HepG2 (cell line): ENCODE results near the gene LRRN2. TPM values are rescaled to one million over a fixed set of nuclear protein-coding genes. Genes with fewer than 3 reads are reported as not detected.

Experiments
- ATAC-seq: fragments of 200-7000 bp; cut with Tn5 transposase; 3 replicates; pipeline ENCODE4 v1.9.1; 2020; ENCODE audit warnings: mild to moderate bottlenecking, moderate library complexity
- BruUV-seq: library from RNA; stranded (reverse); fragments of 400-500 nt; replicated peaks from 2 replicates; lab custom pipeline; 2021; lab: Mats Ljungman, UMichigan
- CTCF ChIA-PET: fragments of 300-600 bp; formaldehyde crosslinking; extraction: SDS; loops from one replicate; lab custom pipeline; 2021; ENCODE audit warnings: low total read pairs, inconsistent platforms, low intra/inter-chr PET ratio; lab: Yijun Ruan, JAX
- POLR2A ChIA-PET: fragments of 350-600 bp; sonication (Branson Sonifier 250); formaldehyde crosslinking; loops from one replicate; lab custom pipeline; 2020; ENCODE audit warnings: antibody characterized with exemption, inconsistent platforms; lab: Yijun Ruan, JAX
- DNase-seq: peaks from one replicate; pipeline ENCODE4 v3.0.0-alpha.2; 2015; ENCODE audit warnings: low spot score
- FAIRE-seq: peaks from 3 replicates; lab custom pipeline; 2011; peaks lifted over from hg19 to GRCh38; lab: Jason Lieb, UNC
- H2AFZ ChIP-seq: one replicate; pipeline ENCODE4 v1.6.1; 2011; ENCODE audit warnings: low read length, inconsistent platforms
- H3K27ac ChIP-seq: fragments of 300-600 bp; 3 replicates; pipeline ENCODE4 v1.8.0; 2011; ENCODE audit warnings: mixed run types, mild to moderate bottlenecking, mixed read lengths, low read length, inconsistent platforms; ENCODE audit not compliant: insufficient read depth; ENCODE audit errors: extremely low read length
- H3K27me3 ChIP-seq, 2 experiments: fragments of 200-600 bp in 1 of 2; 2 replicates in 1 of 2; 3 replicates in 1 of 2; pipeline versions ENCODE4 v1.6.0 to v1.8.0; 2011; ENCODE audit warnings: low read length in 2 of 2, mild to moderate bottlenecking in 2 of 2, moderate library complexity in 2 of 2, inconsistent platforms in 1 of 2; ENCODE audit not compliant: insufficient read depth in 2 of 2, control insufficient read depth in 1 of 2
- H3K36me3 ChIP-seq, 2 experiments: fragments of 200-600 bp in 1 of 2; replicated peaks in 1 of 2; 2 replicates in 1 of 2; 3 replicates in 1 of 2; pipeline versions ENCODE4 v1.5.1 to v1.8.0; 2011; ENCODE audit warnings: low read length in 2 of 2, inconsistent platforms in 1 of 2; ENCODE audit not compliant: insufficient read depth in 2 of 2, control insufficient read depth in 1 of 2
- H3K4me1 ChIP-seq: 2 replicates; pipeline ENCODE4 v1.5.1; 2012; ENCODE audit warnings: low read length, inconsistent platforms; ENCODE audit not compliant: insufficient read depth
- H3K4me2 ChIP-seq: 2 replicates; pipeline ENCODE4 v1.6.0; 2011; ENCODE audit warnings: low read depth, low read length, inconsistent platforms
- H3K4me3 ChIP-seq, 3 experiments: fragments of 200-600 bp in 1 of 3; sonication (generic), shearing (Covaris generic) in 1 of 3; replicated peaks in 1 of 3; 2 replicates each; pipeline ENCODE4 v1.5.1; 2011 to 2016; ENCODE audit warnings: low read length in 3 of 3, inconsistent platforms in 2 of 3, low read depth in 2 of 3, mild to moderate bottlenecking in 2 of 3, control low read depth in 1 of 3, mixed read lengths in 1 of 3; ENCODE audit not compliant: insufficient read depth in 1 of 3
- H3K79me2 ChIP-seq: one replicate; pipeline ENCODE4 v1.6.1; 2011; ENCODE audit warnings: low read length, inconsistent platforms; ENCODE audit not compliant: insufficient read depth
- H3K9ac ChIP-seq: 2 replicates; pipeline ENCODE4 v1.6.0; 2011; ENCODE audit warnings: mild to moderate bottlenecking, low read depth, low read length, inconsistent platforms; ENCODE audit not compliant: insufficient read depth
- H3K9me3 ChIP-seq: 2 replicates; pipeline ENCODE4 v1.5.1; 2012; ENCODE audit warnings: mild to moderate bottlenecking, low read length
- H4K20me1 ChIP-seq: 2 replicates; pipeline ENCODE4 v1.6.0; 2011; ENCODE audit warnings: inconsistent platforms, mild to moderate bottlenecking, low read length, moderate library complexity; ENCODE audit not compliant: insufficient read depth
- DR1 ChIP-seq: sonication (generic); formaldehyde crosslinking; IDR thresholded peaks from 2 replicates; pipeline ENCODE4 v1.8.0; 2021; ENCODE audit warnings: mild to moderate bottlenecking, missing genetic modification reagents, inconsistent platforms
- HOXD1 ChIP-seq: sonication (generic); formaldehyde crosslinking; IDR thresholded peaks from 2 replicates; pipeline ENCODE4 v1.5.0; 2020; ENCODE audit warnings: missing genetic modification reagents
- NFKBIZ ChIP-seq: IDR thresholded peaks from 2 replicates; pipeline ENCODE4 v1.6.1; 2018; ENCODE audit warnings: missing genetic modification reagents, missing compliant biosample characterization
- SPEN ChIP-seq: sonication (generic); formaldehyde crosslinking; IDR thresholded peaks from 2 replicates; pipeline ENCODE4 v1.5.1; 2020; ENCODE audit warnings: low read depth, mild to moderate bottlenecking, missing genetic modification reagents
- ZNF746 ChIP-seq: sonication (generic); formaldehyde crosslinking; IDR thresholded peaks from 2 replicates; pipeline ENCODE4 v1.8.0; 2022; ENCODE audit warnings: mild to moderate bottlenecking, missing genetic modification reagents
- ZNF749 ChIP-seq: sonication (generic); formaldehyde crosslinking; IDR thresholded peaks from 2 replicates; pipeline ENCODE4 v1.8.0; 2022; ENCODE audit warnings: mild to moderate bottlenecking, missing genetic modification reagents, moderate library complexity, borderline replicate concordance
- WGBS: methylation state at CpG from one replicate; pipeline ENCODE4 v1.1.6; 2017; ENCODE audit warnings: low lambda C conversion rate; 5-methylcytosine and 5-hydroxymethylcytosine counted together
- in situ Hi-C: cut with HindIII; loops from 2 replicates; pipeline ENCODE4 v1.10.0; 2017; ENCODE audit warnings: low pct_unique_long_range_greater_than_20kb; ENCODE audit not compliant: extremely low pct_ligation_motif_present
- intact Hi-C: fragments of 100-400 bp; cut with micrococcal nuclease; formaldehyde crosslinking; loops from one replicate; pipeline ENCODE4 v1.10.0; 2022; ENCODE audit not compliant: unreplicated experiment
- polyA plus RNA-seq, 8 experiments: library from polyadenylated mRNA; depleted of rRNA in 3 of 8; stranded (reverse) in 7 of 8; unstranded in 1 of 8; fragments of >200 nt; fragmentation: Illumina TruSeq in 4 of 8; extraction: Trizol in 4 of 8; gene quantifications; 2 replicates each; pipeline versions ENCODE4 v1.2.1 to v1.2.3, GENCODE V29; 2011 to 2016; ENCODE audit warnings: low read depth in 4 of 8, missing spikeins in 1 of 8, mixed read lengths in 1 of 8; ENCODE audit not compliant: insufficient read depth in 1 of 8
- total RNA-seq, 5 experiments: library from RNA; depleted of rRNA; stranded (reverse); fragments of >200 nt; fragmentation: Illumina TruSeq; extraction: Trizol; gene quantifications; 2 replicates each; pipeline ENCODE4 v1.2.3, GENCODE V29; 2016; ENCODE audit warnings: low read depth in 1 of 5
- TF ChIP-seq, protein P1 (sequence below): sonication (generic); formaldehyde crosslinking; IDR thresholded peaks from 2 replicates; pipeline ENCODE4 v1.4.0; 2020; ENCODE audit warnings: missing genetic modification reagents

The LRRN2 gene
- total and polyA plus RNA-seq, 2 of the 13 experiments (the other 11 are each of a cell fraction or from before 2014, with no cell fraction given), result not detected

DNA sequence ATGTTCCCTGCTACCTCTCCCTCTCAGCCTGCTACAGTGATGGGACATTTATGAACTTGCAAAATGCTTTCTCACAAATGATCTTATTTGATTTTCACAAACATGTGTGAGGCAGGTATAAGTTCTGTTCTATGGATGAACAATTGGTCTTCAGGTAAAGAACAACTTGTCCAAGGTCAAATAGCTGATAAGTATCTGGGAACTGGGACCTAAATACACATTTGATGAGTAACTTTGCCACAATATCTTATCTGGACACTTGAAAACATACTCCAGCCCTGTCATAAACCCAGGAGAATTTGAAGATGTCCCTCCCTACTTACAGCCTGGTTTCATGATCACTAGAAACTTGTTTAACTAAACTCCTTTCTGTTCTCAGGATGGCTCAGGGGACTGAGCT is 23.0 kb downstream of the LRRN2 start:
- Histone ChIP-seq H4K20me1 (no peaks in the 10 kb centered on the region), H3K4me1 (no peaks in the 10 kb centered on the region), H3K79me2 (no peaks in the 10 kb centered on the region), H3K9me3 (no peaks in the 10 kb centered on the region), H3K9ac (no peak overlapping the region), H3K4me3 (no peak overlapping the region), H3K4me2 (no peak overlapping the region), H3K36me3 (no peaks in the 10 kb centered on the region), H3K27ac (no peak overlapping the region), H3K27me3 (peaks cover 4 to 32% of the 10 kb centered on the region in 2 experiments; a peak in 4 of 5 replicates), H2AFZ (no peak overlapping the region)
- ATAC-seq (no peak), DNase-seq (no peak), FAIRE-seq (no peak)
- CTCF ChIA-PET, result no interaction called here
- POLR2A ChIA-PET, result no interaction called here
- BruUV-seq, result no TSS peak
- intact Hi-C loops (no loop called here), in situ Hi-C loops (no loop called here)
- TF ChIP-seq SPEN (CRISPR knock-in tag) (no peak), NFKBIZ (no peak)

DNA sequence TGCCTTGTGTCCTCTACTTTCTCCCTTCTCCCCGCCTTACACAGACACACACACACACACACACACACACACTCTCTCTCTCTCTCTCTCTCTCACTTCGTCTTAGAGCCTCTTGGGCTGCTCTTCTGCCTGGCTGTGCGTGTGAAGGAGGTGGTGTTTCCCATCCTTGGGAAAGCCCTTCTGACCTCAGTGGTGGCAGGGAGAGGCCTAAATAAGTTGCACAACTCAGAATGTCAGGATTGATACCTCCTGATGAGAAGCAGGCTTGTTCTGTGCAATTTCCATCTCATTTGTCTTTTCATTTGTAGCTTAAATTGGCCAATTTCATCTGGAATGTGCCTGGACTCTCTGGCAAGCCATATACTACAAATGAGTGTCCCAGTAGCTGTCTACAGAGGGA is 25.0 kb downstream of the LRRN2 start:
- POLR2A ChIA-PET, result no interaction called here
- Histone ChIP-seq H3K36me3 (no peaks in the 10 kb centered on the region), H3K4me1 (no peaks in the 10 kb centered on the region), H3K4me3 (no peak overlapping the region), H3K79me2 (no peaks in the 10 kb centered on the region), H3K4me2 (no peak overlapping the region), H3K27me3 (peaks cover 4 to 31% of the 10 kb centered on the region in 2 experiments; a peak in 4 of 5 replicates), H3K9me3 (no peaks in the 10 kb centered on the region), H4K20me1 (no peaks in the 10 kb centered on the region), H3K27ac (no peak overlapping the region), H2AFZ (no peak overlapping the region), H3K9ac (no peak overlapping the region)
- FAIRE-seq, result no peak
- WGBS, result 3% methylated on average over 3 of the region's 3 CpGs
- in situ Hi-C loops (no loop called here), intact Hi-C loops (no loop called here)
- BruUV-seq, result no TSS peak
- CTCF ChIA-PET, result no interaction called here
- ATAC-seq, result no peak
- DNase-seq, result no peak
- TF ChIP-seq ZNF749, result no peak
- no peak for TF ChIP-seq HOXD1 (CRISPR knock-in tag)
- no peak for TF ChIP-seq DR1 (CRISPR knock-in tag)
- TF ChIP-seq, protein P1, sequence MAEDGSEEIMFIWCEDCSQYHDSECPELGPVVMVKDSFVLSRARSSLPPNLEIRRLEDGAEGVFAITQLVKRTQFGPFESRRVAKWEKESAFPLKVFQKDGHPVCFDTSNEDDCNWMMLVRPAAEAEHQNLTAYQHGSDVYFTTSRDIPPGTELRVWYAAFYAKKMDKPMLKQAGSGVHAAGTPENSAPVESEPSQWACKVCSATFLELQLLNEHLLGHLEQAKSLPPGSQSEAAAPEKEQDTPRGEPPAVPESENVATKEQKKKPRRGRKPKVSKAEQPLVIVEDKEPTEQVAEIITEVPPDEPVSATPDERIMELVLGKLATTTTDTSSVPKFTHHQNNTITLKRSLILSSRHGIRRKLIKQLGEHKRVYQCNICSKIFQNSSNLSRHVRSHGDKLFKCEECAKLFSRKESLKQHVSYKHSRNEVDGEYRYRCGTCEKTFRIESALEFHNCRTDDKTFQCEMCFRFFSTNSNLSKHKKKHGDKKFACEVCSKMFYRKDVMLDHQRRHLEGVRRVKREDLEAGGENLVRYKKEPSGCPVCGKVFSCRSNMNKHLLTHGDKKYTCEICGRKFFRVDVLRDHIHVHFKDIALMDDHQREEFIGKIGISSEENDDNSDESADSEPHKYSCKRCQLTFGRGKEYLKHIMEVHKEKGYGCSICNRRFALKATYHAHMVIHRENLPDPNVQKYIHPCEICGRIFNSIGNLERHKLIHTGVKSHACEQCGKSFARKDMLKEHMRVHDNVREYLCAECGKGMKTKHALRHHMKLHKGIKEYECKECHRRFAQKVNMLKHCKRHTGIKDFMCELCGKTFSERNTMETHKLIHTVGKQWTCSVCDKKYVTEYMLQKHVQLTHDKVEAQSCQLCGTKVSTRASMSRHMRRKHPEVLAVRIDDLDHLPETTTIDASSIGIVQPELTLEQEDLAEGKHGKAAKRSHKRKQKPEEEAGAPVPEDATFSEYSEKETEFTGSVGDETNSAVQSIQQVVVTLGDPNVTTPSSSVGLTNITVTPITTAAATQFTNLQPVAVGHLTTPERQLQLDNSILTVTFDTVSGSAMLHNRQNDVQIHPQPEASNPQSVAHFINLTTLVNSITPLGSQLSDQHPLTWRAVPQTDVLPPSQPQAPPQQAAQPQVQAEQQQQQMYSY (CRISPR knock-in tag), result no peak
- no peak for TF ChIP-seq ZNF746 (CRISPR knock-in tag)
- TF ChIP-seq, all 625 proteins: peak for 0
